NOMO-1 treated with DMSO at 0.1 percent for 48 hours (cell line): Measurements from ENCODE around the gene AQP9.
"Not testable (repeated sequence)": the region's sequence is repeated elsewhere in the genome, so short reads cannot be mapped to it uniquely, and the experiment has no call there.

Experiments used
- DNase-seq: peaks from one replicate; lab custom pipeline; 2025; ENCODE audit not compliant: unreplicated experiment; lab: John Stamatoyannopoulos, UW

AQP9 gene

GRCh38 chr15:58178668-58179067, 40.5 kb downstream of the AQP9 start:
- no peak for DNase-seq

GRCh38 chr15:58179206-58179605, 41.0 kb downstream of the AQP9 start:
- DNase-seq: no peak

- no peak for DNase-seq
These were observed 41.7 kb downstream of the AQP9 start for GRCh38 chr15:58179741-58180381.

- DNase-seq: peak; percentile 31
These were observed 44.4 kb downstream of the AQP9 start for GRCh38 chr15:58182460-58183163.

GRCh38 chr15:58185439-58185838, 47.3 kb downstream of the AQP9 start:
- no peak for DNase-seq

GRCh38 chr15:58189148-58189811, 51.1 kb downstream of the AQP9 start:
- no peak for DNase-seq

GRCh38 chr15:58190419-58190818, 52.2 kb downstream of the AQP9 start:
- no peak for DNase-seq

- not testable (repeated sequence) for DNase-seq
These were observed 55.5 kb downstream of the AQP9 start for GRCh38 chr15:58193636-58194035.

- peak; percentile 23 for DNase-seq
These were observed 62.6 kb downstream of the AQP9 start for GRCh38 chr15:58200739-58201138.

- DNase-seq: no peak
These were observed 63.3 kb downstream of the AQP9 start for GRCh38 chr15:58201516-58201915.

- DNase-seq: peak; percentile 8
These were observed 65.4 kb downstream of the AQP9 start for GRCh38 chr15:58203537-58203936.

- no peak for DNase-seq
These were observed 68.0 kb downstream of the AQP9 start for GRCh38 chr15:58206151-58206550.

GRCh38 chr15:58208217-58208616, 70.0 kb downstream of the AQP9 start:
- DNase-seq: not testable (repeated sequence)

GRCh38 chr15:58209007-58209481, 70.9 kb downstream of the AQP9 start:
- peak; percentile 17 for DNase-seq

GRCh38 chr15:58210031-58210430, 71.8 kb downstream of the AQP9 start:
- DNase-seq: not testable (repeated sequence)

GRCh38 chr15:58212909-58213526, 74.8 kb downstream of the AQP9 start:
- peak; percentile 49 for DNase-seq

- no peak for DNase-seq
These were observed 75.6 kb downstream of the AQP9 start for GRCh38 chr15:58213587-58214338.

- DNase-seq: peak; percentile 96
These were observed 76.6 kb downstream of the AQP9 start for GRCh38 chr15:58214591-58215340.

GRCh38 chr15:58217460-58217859, 79.3 kb downstream of the AQP9 start:
- no peak for DNase-seq

GRCh38 chr15:58221591-58222241, 83.5 kb downstream of the AQP9 start:
- peak; percentile 18 for DNase-seq
